ENCODE measurements around the gene UBE2J2.

The UBE2J2 gene

GRCh38 chr1:1300352-1300739 is 26.7 kb upstream of the UBE2J2 start:
- Histone ChIP-seq H3K4me3 (no peak overlapping the region), H3K27me3 (no peaks in the 10 kb centered on the region), H3K36me3 (peaks cover 3 to 46% (median 18%) of the 10 kb centered on the region in 3 donors), H3K27ac (no peak overlapping the region), H3K4me1 (peaks cover 0 to 18% (median 15%) of the 10 kb centered on the region in 4 donors), H3K9me3 (no peaks in the 10 kb centered on the region)
- no peak for TF ChIP-seq CTCF (IDR thresholded peaks at IDR 0.05)
- intact Hi-C loops (cut with DNase I; ENCODE audit: low total_unique reads) = no loop called here
- no peak for DNase-seq

DNA sequence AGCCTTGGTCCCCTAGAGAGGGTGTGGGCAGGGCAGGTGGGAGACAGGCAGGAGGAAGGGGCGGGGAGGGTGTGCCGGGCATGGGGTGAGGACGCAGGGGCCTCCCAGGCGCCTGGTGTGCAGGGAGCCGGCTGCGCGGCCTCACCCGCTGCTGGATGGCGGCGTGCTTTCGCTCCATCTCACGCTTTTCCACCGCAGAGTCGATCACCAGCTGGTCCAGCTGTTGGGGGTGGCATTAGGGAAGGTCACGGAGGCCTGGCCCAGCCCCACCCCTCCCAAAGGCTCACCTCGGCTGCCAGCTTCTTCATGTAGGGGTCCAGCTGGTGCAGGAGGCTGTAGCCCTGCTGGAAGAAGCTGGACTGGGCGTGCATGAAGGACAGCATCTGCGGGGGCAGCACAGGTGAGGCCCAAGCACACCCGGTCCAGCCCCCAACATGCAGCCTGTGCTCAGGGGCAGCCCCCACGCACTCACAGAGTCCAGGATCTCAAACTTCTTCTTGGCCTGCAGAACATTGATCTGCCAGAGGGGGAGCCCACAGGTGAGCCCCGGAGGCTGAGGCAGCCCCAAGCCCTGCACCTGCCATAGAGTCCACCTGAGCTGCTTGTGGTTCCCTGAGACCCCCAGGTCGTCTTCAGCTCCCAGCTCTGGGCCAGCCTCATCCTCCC is 26.2 kb upstream of the UBE2J2 start:
- no peak for TF ChIP-seq CTCF (IDR thresholded peaks at IDR 0.05)
- DNase-seq = no peak
- H3K36me3 ChIP-seq = peaks cover 3 to 51% (median 22%) of the 10 kb centered on the region in 3 donors
- intact Hi-C loops (cut with DNase I; ENCODE audit: low total_unique reads) = no loop called here
- no peak overlapping the region for H3K27ac ChIP-seq
- no peaks in the 10 kb centered on the region for H3K27me3 ChIP-seq
- no peak overlapping the region for H3K4me3 ChIP-seq
- H3K9me3 ChIP-seq = no peaks in the 10 kb centered on the region
- peaks cover 0 to 13% (median 10%) of the 10 kb centered on the region in 4 donors for H3K4me1 ChIP-seq

- peaks cover 3 to 59% (median 28%) of the 10 kb centered on the region in 3 donors for H3K36me3 ChIP-seq
- no peak overlapping the region for H3K4me3 ChIP-seq
- H3K27me3 ChIP-seq = no peaks in the 10 kb centered on the region
- TF ChIP-seq CTCF (IDR thresholded peaks at IDR 0.05) = no peak
- no peaks in the 10 kb centered on the region for H3K9me3 ChIP-seq
- peaks cover 0 to 5% (median 2%) of the 10 kb centered on the region in 4 donors for H3K4me1 ChIP-seq
- no peak overlapping the region for H3K27ac ChIP-seq
- no peak for DNase-seq
- intact Hi-C loops (cut with DNase I; ENCODE audit: low total_unique reads) = no loop called here
Observed at GRCh38 chr1:1298861-1299685, 25.4 kb upstream of the UBE2J2 start.

GRCh38 chr1:1297802-1298424 is 24.3 kb upstream of the UBE2J2 start:
- intact Hi-C loops (cut with DNase I; ENCODE audit: low total_unique reads) = no loop called here
- Histone ChIP-seq H3K4me3 (no peak overlapping the region), H3K9me3 (no peaks in the 10 kb centered on the region), H3K36me3 (peaks cover 3 to 68% (median 28%) of the 10 kb centered on the region in 3 donors), H3K4me1 (no peaks in the 10 kb centered on the region), H3K27me3 (no peaks in the 10 kb centered on the region), H3K27ac (no peak overlapping the region)
- no peak for TF ChIP-seq CTCF (IDR thresholded peaks at IDR 0.05)
- no peak for DNase-seq

DNA sequence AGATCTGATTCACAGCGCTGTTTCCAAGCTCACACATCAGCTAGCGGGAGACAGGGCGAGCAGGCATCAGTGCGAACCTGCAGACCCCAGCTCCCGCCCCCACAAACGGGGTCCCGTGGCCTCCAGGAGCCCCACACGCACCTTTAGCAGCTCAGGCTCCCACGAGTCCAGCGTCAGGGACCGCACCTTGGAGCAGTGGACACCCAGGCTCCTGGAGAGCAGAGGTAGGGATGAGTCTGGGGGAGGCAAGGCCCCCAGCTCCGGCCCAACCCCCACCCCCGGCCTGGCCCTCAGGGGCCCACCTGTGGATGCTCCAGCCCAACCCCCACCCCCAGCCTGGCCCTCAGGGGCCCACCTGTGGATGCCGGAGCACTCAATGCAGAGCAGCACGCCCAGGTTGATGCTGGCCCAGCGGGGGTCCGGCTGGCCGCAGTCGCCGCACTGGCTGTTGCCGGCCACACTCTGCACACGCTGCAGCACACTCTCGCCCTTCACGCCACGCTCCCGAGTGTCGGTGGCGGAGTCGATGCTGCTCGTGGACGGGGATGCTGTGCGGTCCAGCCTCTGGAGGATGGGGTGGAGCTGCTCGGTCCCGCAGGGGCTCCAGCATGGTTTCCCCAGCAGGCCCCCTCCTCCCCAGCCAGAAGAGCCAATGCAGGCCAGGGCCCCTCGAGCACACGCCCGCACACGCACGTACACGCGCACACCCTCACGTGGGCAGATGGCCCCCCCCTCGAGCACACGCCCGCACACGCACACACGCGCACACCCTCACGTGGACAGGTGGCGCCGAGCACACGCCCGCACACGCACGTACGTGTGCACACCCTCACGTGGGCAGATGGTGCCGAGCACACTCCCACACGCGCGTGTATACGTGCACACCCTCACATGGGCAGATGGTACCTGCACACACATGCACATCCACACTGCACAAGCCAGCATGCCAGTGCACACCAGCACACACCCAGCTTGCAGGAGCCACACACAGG is 22.7 kb upstream of the UBE2J2 start:
- intact Hi-C loops (cut with DNase I; ENCODE audit: low total_unique reads) = no loop called here
- DNase-seq = no peak
- H3K27me3 ChIP-seq = peaks cover 0 to 3% of the 10 kb centered on the region in 2 donors
- no peaks in the 10 kb centered on the region for H3K9me3 ChIP-seq
- H3K36me3 ChIP-seq = peaks cover 3 to 68% (median 28%) of the 10 kb centered on the region in 3 donors
- H3K4me3 ChIP-seq = no peak overlapping the region
- no peak overlapping the region for H3K27ac ChIP-seq
- peaks cover 0 to 11% (median 1%) of the 10 kb centered on the region in 4 donors for H3K4me1 ChIP-seq
- TF ChIP-seq CTCF (IDR thresholded peaks at IDR 0.05) = no peak

Data from tibial artery (tissue), 4 donors.